Subcutaneous adipose tissue (tissue), 4 donors: ENCODE results near the gene ESRRA. TPM values are rescaled to one million over a fixed set of nuclear protein-coding genes. Genes with fewer than 3 reads are reported as not detected.

Experiments used
- CTCF ChIP-seq: fragments of 450-650 bp; IDR thresholded peaks from one replicate; pipeline ENCODE4 v1.5.1; 2016; ENCODE audit warnings: low read depth, mild to moderate bottlenecking, control low read depth, antibody characterized with exemption, moderate library complexity
- total RNA-seq, 4 donors: library from RNA; depleted of rRNA; stranded (reverse); fragments of >200 nt; gene quantifications; one replicate each; pipeline ENCODE4 v1.1.0, GENCODE V29; 2016

The ESRRA gene
- total RNA-seq, 4 donors from 2014 or later: 16.3 to 54.1 (median 35.5) TPM

GRCh38 chr11:64314146-64314804, 9.0 kb downstream of the ESRRA start:
- TF ChIP-seq CTCF: no peak

DNA sequence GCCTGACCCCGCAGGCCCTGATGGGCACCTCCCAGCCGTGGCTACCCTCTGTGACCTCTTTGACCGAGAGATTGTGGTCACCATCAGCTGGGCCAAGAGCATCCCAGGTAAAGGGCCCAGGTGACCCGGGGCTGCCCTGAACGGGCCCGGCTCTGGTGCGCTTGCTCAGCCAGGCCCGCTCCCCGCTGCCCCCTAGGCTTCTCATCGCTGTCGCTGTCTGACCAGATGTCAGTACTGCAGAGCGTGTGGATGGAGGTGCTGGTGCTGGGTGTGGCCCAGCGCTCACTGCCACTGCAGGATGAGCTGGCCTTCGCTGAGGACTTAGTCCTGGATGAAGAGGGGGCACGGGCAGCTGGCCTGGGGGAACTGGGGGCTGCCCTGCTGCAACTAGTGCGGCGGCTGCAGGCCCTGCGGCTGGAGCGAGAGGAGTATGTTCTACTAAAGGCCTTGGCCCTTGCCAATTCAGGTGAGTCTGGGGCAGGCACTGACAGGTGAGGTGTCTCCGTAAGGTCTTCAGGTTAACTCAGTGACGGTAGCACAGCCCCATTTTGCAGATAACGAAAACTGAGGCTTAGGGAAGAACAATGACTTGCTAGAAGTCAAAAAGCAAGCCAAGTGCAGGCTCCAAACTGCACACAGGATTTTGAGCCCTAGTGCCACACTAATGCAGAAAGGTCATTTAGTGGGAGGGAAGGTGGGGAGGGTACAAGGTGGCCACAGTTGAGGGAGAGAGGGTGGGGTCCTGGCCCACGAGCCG, 9.7 kb downstream of the ESRRA start:
- TF ChIP-seq CTCF: no peak

DNA sequence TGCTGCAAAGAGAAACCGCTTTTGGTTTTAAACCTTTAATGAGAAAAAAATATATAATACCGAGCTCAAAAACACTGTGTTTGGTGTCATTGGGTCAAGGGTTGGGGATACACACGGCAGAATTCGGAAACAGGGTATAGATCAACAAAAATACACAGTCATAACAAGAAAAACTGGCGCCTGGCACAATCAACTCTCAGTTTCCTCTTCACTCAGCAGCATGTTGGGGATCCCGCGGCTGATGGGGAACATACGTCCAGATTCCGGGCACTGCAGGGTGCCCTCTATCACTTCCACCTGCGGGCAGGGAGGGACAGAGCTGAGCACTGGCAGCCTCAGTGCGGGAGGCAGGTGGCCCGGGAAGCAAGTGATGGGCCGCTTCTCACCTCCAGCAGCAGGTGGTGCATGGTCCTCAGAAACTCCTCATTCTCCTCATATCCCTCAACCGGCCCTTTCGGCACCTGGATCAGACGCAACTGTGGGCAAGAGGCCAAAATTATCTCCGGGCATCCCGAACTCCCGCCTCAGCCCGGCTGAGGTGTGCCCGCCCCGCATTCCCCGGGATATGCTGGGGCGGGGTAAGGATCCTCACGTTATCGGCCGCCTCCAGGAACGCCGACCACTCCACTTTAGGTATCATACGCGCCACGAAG, 11.5 kb downstream of the ESRRA start:
- no peak for TF ChIP-seq CTCF

DNA sequence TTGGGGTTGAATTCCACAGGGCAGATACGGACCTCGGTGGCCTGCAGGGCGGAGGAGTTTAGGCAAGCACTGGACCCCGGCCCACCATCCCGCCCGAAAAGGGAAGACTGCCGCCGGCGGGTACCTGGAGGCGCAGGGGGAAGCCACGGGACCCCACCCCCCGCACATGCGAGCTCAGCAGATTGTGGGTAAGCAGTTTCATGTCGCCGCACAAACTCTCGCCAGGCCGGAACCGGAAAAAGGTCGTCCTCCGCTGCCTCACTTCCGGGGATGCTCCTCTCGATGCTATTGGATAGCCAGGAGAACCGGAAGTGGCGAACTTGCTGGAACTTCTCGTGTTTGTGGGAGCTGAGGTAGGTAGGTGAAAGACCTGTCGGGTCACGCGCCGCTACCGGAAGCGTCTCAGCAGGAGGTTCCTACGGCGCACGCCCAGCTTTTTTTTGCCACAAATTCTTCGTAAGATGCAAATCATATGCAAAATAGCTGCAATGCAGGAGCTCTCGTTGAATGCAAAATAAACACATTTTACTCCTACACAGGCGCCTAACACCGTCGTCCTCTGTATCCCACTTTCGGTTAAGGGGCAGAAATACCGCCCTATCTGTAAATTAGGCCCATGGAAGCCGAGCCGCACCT, 12.1 kb downstream of the ESRRA start, which contains the start of gene TRMT112:
TRMT112 (minus strand) TSS at position 235 of the 636 bp plus-strand sequence; CDS start at position 202, 33 bp downstream.
- TF ChIP-seq CTCF: no peak

DNA sequence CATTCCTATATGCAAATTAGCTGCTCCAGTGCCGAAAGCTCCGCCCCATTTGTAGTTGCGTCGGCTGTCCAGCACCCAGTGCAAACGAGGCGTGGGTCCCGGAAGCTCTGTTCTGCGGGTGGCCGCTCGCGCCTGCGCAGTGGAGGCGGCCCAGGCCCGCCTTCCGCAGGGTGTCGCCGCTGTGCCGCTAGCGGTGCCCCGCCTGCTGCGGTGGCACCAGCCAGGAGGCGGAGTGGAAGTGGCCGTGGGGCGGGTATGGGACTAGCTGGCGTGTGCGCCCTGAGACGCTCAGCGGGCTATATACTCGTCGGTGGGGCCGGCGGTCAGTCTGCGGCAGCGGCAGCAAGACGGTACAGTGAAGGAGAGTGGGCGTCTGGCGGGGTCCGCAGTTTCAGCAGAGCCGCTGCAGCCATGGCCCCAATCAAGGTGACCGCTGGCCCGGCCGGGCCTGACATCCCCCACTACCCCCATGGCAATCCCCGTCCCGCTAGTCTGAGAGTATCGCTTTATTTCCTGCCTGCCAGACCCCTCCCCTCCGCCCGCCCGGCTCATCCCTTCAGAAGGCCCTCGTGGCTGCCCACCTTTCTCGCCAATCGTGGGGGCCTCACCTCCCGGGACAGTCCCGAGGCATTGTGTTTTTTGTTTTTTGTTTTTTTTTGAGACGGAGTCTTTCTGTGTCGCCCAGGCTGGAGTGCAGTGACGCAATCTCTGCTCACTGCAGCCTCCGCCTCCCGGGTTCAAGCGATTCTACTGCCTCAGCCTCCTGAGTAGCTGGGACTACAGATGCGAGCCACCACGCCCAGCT, 12.8 kb downstream of the ESRRA start, which contains the start of gene PRDX5:
PRDX5 (plus strand) TSS at position 161 of the 805 bp plus-strand sequence; CDS start at position 256, 95 bp downstream.
- no peak for TF ChIP-seq CTCF

- TF ChIP-seq CTCF: no peak
These were observed 13.7 kb downstream of the ESRRA start for GRCh38 chr11:64318766-64319761.
